ENCODE results near the gene YBX2. TPM values are rescaled to one million over a fixed set of nuclear protein-coding genes. Genes with fewer than 3 reads are reported as not detected.
A peak's percentile ranks its signal among the peaks of the same experiment; 100 is the strongest.

YBX2 gene
- total RNA-seq, 4 donors from 2014 or later: 1.9 to 9.7 (median 4.0) TPM

DNA sequence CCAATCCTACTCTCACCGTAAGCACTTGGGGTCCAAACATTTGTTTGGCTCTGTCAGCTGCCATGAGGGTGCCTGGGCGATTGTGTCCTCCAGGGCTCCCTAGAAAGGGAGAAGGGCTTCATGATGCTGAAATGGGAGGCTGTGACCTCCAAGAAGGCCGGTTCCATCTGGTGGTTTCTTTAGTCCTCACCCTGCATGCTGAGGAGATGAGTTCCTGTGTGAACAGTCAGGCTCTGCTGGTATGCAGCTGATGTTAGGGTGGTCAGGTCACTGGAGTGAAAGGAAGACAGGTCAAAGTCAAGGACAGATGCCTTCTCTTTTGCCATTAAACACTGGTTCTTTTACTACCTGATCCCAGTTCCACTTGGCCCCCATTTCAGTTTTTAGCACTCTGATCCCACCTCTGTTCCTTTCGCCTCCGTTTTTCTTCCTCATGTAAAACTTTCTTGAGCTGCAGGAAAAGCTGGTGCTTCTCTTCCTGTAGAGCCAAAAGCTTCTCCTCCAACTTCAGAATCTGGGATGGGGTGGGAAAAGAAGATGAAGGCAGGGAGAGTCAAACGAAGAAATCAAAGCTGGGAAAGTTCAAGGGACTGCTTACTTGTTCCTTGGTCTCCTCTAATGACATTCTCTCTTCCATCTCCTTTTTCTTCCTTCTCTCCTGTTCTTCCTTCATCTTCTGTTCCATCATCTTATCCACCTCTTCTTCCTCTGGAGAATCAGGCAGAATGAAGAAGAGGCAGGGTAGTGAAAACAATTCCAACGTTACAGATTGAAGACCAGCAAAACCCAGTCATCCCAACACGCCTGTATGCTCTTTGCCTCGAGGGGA, 19.7 kb upstream of the YBX2 start:
- no peaks in the 10 kb centered on the region for H3K27me3 ChIP-seq
- TF ChIP-seq, protein P1, sequence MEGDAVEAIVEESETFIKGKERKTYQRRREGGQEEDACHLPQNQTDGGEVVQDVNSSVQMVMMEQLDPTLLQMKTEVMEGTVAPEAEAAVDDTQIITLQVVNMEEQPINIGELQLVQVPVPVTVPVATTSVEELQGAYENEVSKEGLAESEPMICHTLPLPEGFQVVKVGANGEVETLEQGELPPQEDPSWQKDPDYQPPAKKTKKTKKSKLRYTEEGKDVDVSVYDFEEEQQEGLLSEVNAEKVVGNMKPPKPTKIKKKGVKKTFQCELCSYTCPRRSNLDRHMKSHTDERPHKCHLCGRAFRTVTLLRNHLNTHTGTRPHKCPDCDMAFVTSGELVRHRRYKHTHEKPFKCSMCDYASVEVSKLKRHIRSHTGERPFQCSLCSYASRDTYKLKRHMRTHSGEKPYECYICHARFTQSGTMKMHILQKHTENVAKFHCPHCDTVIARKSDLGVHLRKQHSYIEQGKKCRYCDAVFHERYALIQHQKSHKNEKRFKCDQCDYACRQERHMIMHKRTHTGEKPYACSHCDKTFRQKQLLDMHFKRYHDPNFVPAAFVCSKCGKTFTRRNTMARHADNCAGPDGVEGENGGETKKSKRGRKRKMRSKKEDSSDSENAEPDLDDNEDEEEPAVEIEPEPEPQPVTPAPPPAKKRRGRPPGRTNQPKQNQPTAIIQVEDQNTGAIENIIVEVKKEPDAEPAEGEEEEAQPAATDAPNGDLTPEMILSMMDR (IDR thresholded peaks at IDR 0.05): no peak
- TF ChIP-seq POLR2AphosphoS5 (IDR thresholded peaks at IDR 0.05) (no peak), POLR2A (IDR thresholded peaks at IDR 0.05) (no peak), EP300 (IDR thresholded peaks at IDR 0.05) (no peak)
- H3K4me3 ChIP-seq: peak overlapping the region; percentile 97
- peaks cover 69% of the 10 kb centered on the region for H3K36me3 ChIP-seq
- H3K9me3 ChIP-seq: no peaks in the 10 kb centered on the region
- WGBS: 45% methylated on average over 9 of the region's 9 CpGs
- no peak for DNase-seq (ENCODE audit: low spot score in 2 of 2)
- H3K27ac ChIP-seq: peak overlapping the region; percentile 98
- H3K4me1 ChIP-seq: peaks cover 62% of the 10 kb centered on the region

DNA sequence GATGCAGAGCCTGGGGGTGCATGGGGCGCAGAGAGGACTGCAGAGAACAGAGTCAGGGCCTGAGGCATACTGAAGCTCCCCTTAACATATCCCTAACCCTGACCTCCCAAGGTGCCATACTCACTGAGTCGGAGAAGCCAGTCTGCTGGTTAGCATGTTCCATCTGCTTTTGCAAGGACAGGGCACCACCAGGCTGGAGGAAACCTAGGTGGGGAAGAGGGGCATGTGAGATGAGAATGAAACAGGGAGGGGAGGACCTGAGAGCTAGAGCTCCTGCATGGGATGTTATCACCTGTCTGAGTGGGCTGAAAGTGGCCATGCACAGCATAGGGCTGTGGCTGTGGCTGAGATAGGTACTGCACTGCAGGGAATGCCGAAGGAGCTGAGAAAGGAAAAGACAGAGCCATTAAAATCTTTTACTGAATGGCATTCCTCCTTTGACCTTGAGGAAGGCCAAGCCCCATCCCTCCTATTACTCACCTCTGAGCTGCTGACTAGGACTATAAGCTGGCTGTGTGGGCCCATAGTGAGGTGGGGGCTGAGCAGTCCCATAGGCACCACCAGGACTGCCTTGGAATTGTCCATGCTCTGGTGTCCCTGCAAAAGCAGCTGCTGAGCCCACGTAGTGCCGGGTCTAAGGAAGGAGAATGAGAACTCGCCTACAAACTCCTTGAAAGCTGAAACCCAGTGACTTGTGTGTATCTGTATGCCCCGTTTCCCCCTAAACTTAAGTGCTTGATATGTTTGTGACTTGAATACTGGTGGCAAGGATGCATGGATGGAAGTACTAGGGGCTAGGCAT, 18.9 kb upstream of the YBX2 start:
- 74% methylated on average over 6 of the region's 7 CpGs for WGBS
- H3K4me1 ChIP-seq: peaks cover 67% of the 10 kb centered on the region

DNA sequence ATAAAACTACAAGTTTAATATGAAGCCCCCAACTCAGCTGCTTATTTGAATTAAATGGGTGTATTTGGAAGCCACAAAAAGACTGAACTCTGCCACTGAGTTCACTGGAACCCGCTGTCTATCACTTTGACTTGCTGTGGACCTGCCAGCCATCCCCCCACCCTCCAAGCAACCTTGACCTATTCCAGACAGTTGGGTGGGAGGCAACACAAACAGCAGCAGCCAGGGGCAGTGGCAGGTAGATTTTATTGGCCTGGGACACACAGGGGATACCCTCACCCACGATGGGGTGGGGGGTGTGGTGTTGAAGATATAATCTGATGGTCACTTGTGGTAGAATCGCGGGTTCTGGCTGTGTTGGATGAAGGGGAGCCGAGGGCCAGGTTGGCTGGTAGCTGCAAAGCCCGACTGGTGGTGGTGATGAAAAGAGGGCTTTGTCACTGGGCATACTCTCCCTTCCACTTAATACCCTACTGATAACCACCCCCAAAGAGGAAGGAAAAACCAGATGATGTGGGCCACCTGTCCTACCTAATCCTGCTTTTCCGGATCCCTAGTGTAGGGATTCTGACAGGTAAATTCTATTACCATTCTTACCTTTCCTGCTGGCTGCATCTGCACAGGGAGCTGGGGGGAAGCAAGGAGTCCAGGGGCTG, 18.1 kb upstream of the YBX2 start:
- no peak for TF ChIP-seq POLR2AphosphoS5 (IDR thresholded peaks at IDR 0.05)
- TF ChIP-seq EP300 (IDR thresholded peaks at IDR 0.05): no peak
- no peak for TF ChIP-seq POLR2A (IDR thresholded peaks at IDR 0.05)
- TF ChIP-seq, protein P1 (IDR thresholded peaks at IDR 0.05): no peak
- Histone ChIP-seq H3K27ac (no peak overlapping the region), H3K36me3 (peaks cover 53% of the 10 kb centered on the region), H3K9me3 (no peaks in the 10 kb centered on the region), H3K27me3 (no peaks in the 10 kb centered on the region), H3K4me3 (no peak overlapping the region), H3K4me1 (peaks cover 67% of the 10 kb centered on the region)
- DNase-seq (ENCODE audit: low spot score in 2 of 2): no peak
- 80% methylated on average over 7 of the region's 7 CpGs for WGBS

More for the DNA sequence above, 18.9 kb upstream of the YBX2 start:
- H3K36me3 ChIP-seq: peaks cover 61% of the 10 kb centered on the region
- no peaks in the 10 kb centered on the region for H3K27me3 ChIP-seq
- DNase-seq (ENCODE audit: low spot score in 2 of 2): no peak
- no peak overlapping the region for H3K27ac ChIP-seq
- no peak for TF ChIP-seq EP300 (IDR thresholded peaks at IDR 0.05)
- TF ChIP-seq POLR2A (IDR thresholded peaks at IDR 0.05): no peak
- no peak for TF ChIP-seq POLR2AphosphoS5 (IDR thresholded peaks at IDR 0.05)
- TF ChIP-seq, protein P1 (IDR thresholded peaks at IDR 0.05): peak in 1 of 2 donors; percentile 31
- H3K9me3 ChIP-seq: no peaks in the 10 kb centered on the region
- no peak overlapping the region for H3K4me3 ChIP-seq

DNA sequence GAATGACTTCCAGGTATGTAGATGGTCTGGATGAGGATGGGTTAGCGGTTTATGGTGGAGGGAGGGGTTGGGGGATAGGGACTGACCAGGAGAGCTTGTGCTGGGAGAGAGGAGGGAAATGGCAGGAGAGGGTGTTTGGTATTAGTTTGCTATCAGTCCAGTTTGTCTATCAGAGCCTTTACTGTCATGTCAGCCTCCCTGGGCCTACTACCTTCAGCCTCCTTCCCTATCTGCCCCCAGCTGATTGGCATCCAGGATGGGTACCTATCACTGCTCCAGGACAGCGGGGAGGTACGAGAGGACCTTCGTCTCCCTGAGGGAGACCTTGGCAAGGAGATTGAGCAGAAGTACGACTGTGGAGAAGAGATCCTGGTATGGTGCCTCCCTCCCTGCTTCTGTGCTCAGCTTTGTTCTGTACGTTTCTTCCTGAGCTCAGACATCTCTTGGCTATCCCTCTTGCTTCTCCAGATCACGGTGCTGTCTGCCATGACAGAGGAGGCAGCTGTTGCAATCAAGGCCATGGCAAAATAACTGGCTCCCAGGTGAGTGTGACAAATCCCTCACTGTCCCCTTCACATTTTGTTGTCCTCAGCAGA, 16.8 kb upstream of the YBX2 start:
- 73% methylated on average over 7 of the region's 7 CpGs for WGBS
- Histone ChIP-seq H3K9me3 (no peaks in the 10 kb centered on the region), H3K4me1 (peaks cover 67% of the 10 kb centered on the region), H3K27me3 (no peaks in the 10 kb centered on the region), H3K27ac (no peak overlapping the region), H3K36me3 (peaks cover 47% of the 10 kb centered on the region), H3K4me3 (no peak overlapping the region)
- no peak for DNase-seq (ENCODE audit: low spot score in 2 of 2)
- no peak for TF ChIP-seq POLR2AphosphoS5 (IDR thresholded peaks at IDR 0.05)
- TF ChIP-seq EP300 (IDR thresholded peaks at IDR 0.05): no peak
- TF ChIP-seq POLR2A (IDR thresholded peaks at IDR 0.05): no peak
- TF ChIP-seq, protein P1 (IDR thresholded peaks at IDR 0.05): no peak

All from suprapubic skin (tissue), 4 donors.